ENCODE results near the gene RAB22A. TPM values are rescaled to one million over a fixed set of nuclear protein-coding genes. Genes with fewer than 3 reads are reported as not detected.

Gene RAB22A
- total RNA-seq, 1 donor from 2014 or later: 25.2 TPM

DNA sequence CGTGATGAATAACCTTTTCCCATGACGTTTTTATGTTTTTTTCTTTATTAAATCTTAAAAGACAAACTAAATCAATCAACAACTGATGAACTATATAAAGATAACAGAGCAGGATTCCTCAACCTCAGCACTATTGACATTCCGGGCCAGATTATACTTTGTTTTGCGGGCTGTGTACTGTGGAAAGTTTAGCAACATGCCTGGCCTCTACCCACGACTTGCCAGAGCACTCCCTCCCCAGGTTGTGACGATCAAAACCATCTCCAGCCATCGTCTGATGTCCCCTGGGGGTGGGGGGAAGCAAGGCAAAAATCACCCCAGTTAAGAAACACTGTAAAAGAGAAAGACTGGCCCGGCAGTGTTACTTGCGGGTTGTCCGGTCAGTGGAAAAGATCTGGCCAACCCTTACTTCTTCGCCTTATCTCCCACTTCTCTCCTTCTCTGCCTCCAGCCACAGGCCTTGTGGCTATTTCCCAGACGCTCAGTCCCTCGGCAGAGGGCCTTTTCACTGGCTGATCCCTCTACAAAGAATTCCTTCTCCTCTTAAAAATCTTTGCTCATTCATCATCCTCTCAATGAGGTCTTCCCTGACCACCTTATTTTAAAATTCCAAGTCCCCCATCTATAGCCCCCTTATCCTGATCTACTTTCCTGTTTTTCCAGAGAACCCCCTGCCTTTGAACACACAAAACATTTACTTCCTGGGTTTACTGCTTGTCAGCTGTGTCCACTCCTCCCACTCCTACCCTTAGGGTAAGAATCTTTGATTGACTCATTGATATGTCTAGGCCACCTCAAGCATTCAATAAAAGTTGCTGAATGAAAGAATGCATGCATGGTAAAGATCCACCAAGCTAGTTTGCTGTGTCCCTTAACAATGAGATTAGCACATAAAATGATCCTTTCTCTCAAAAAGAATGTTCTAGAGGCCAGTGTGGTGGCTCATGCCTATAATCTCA, 14.7 kb upstream of the RAB22A start:
- peaks cover 4% of the 10 kb centered on the region for H3K9me3 Mint-ChIP-seq (ENCODE audit: low read depth)
- TF ChIP-seq, protein P1, sequence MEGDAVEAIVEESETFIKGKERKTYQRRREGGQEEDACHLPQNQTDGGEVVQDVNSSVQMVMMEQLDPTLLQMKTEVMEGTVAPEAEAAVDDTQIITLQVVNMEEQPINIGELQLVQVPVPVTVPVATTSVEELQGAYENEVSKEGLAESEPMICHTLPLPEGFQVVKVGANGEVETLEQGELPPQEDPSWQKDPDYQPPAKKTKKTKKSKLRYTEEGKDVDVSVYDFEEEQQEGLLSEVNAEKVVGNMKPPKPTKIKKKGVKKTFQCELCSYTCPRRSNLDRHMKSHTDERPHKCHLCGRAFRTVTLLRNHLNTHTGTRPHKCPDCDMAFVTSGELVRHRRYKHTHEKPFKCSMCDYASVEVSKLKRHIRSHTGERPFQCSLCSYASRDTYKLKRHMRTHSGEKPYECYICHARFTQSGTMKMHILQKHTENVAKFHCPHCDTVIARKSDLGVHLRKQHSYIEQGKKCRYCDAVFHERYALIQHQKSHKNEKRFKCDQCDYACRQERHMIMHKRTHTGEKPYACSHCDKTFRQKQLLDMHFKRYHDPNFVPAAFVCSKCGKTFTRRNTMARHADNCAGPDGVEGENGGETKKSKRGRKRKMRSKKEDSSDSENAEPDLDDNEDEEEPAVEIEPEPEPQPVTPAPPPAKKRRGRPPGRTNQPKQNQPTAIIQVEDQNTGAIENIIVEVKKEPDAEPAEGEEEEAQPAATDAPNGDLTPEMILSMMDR (IDR thresholded peaks at IDR 0.05): no peak
- no peaks in the 10 kb centered on the region for H3K27me3 Mint-ChIP-seq (ENCODE audit: low read depth)
- peaks cover 2% of the 10 kb centered on the region for H3K36me3 Mint-ChIP-seq (ENCODE audit: low read depth)
- no peak overlapping the region for H3K27ac Mint-ChIP-seq (ENCODE audit: unreplicated experiment)
- no peak for DNase-seq (ENCODE audit: low spot score)
- H3K4me3 Mint-ChIP-seq (ENCODE audit: unreplicated experiment): no peak overlapping the region
- peaks cover 2% of the 10 kb centered on the region for H3K4me1 Mint-ChIP-seq (ENCODE audit: low read depth)

DNA sequence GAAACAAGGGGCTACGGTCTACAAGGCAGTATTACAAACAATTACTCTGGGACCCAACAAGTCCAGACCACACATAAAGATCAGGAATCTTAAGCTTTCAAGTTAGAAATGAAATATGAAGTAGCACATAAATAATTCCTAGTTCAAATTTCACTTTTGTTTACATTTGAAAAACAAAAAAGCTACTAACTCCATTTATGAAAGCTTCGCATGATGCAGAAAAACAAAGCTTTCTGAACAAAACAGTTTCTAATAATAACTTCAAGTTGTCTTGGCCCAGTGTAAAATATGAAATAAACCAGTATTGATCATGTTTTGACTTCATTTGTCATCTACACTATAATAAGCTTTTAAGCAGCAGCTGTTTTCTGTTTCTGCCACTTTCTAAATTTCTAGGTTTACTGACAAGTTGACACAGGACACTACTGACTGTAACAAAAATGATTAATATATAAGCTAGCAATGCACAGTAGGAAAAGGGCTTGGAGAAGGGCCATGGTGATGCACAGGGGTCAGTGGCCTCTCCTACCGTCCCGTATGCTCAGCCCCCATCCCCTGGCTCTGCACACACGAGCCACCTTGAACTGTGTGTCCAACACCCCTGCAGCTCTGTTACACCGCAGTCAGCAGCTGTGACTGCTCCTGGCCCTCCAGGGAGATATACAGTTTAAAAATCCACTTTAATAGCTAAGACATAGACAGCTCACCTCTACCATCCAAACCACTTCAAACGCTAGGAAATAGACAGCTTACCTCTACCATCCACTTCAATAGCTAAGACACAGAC, 13.3 kb upstream of the RAB22A start:
- Mint-ChIP-seq H3K36me3 (ENCODE audit: low read depth) (peaks cover 4% of the 10 kb centered on the region), H3K4me1 (ENCODE audit: low read depth) (peaks cover under 1% of the 10 kb centered on the region), H3K4me3 (ENCODE audit: unreplicated experiment) (no peak overlapping the region), H3K27me3 (ENCODE audit: low read depth) (no peaks in the 10 kb centered on the region), H3K9me3 (ENCODE audit: low read depth) (peaks cover 4% of the 10 kb centered on the region), H3K27ac (ENCODE audit: unreplicated experiment) (peak overlapping the region; percentile 9)
- TF ChIP-seq, protein P1 (IDR thresholded peaks at IDR 0.05): no peak
- no peak for DNase-seq (ENCODE audit: low spot score)

DNA sequence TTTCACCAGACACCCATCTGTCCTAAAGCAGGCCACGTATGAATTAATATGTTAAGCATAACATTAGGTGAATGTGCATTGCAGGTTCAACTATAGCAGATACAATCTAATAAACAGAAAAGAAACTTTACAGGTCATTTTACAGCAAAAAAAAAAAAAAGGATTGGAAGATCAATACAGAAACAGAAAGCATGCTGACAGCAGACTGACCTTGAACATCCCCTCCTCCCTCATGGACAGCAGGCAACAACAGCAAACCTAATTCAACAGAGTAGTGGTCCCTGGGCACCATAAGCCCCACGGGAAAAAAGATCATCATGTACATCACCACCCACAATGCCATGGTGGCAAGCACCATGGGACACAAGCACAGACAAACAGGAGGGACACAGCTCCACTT, 12.1 kb upstream of the RAB22A start:
- TF ChIP-seq, protein P1 (IDR thresholded peaks at IDR 0.05): no peak
- Mint-ChIP-seq H3K27ac (ENCODE audit: unreplicated experiment) (no peak overlapping the region), H3K36me3 (ENCODE audit: low read depth) (peaks cover 2% of the 10 kb centered on the region), H3K27me3 (ENCODE audit: low read depth) (no peaks in the 10 kb centered on the region), H3K4me1 (ENCODE audit: low read depth) (no peaks in the 10 kb centered on the region), H3K4me3 (ENCODE audit: unreplicated experiment) (no peak overlapping the region), H3K9me3 (ENCODE audit: low read depth) (no peaks in the 10 kb centered on the region)
- no peak for DNase-seq (ENCODE audit: low spot score)

DNA sequence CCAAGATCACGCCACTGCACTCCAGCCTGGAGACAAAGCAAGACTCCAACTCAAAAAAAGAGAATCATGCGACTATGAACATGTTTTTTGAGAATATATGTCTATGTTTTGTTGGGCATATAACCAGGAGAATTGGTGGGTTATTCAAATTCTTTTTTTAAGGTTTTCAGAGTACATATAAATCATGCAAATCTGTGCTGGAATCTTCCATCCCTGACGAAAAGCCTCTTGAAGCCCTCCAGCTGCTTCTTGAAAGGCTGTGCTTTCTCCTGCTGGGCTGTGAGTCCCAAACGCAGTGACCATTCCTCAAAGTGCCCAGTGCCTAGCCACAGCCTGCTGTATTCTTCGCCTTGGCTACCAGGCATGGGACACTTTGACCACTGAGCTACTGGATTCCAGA, 9.2 kb upstream of the RAB22A start:
- no peaks in the 10 kb centered on the region for H3K27me3 Mint-ChIP-seq (ENCODE audit: low read depth)
- H3K9me3 Mint-ChIP-seq (ENCODE audit: low read depth): no peaks in the 10 kb centered on the region
- H3K4me1 Mint-ChIP-seq (ENCODE audit: low read depth): no peaks in the 10 kb centered on the region
- no peak for DNase-seq (ENCODE audit: low spot score)
- TF ChIP-seq, protein P1 (IDR thresholded peaks at IDR 0.05): no peak
- no peak overlapping the region for H3K4me3 Mint-ChIP-seq (ENCODE audit: unreplicated experiment)
- no peak overlapping the region for H3K27ac Mint-ChIP-seq (ENCODE audit: unreplicated experiment)
- peaks cover 2% of the 10 kb centered on the region for H3K36me3 Mint-ChIP-seq (ENCODE audit: low read depth)

DNA sequence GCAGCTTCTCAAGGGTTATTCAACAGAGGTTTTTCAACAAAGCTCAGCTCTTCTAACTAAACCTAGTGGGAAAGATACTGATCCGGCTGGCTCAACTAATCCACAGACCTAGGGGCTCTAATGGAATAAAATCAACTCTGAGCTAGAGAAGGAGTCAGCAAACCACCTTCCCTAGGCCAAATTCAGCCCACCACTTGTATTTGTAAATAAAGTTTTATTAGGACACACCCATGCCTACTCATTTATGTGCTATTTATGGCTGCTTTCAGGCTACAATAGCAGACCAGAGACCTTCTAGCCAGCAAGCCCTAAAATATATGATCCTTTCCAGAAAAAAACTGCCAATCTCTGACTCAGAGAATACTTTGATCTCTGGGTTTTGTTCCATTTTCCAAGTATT, 6.0 kb upstream of the RAB22A start:
- peaks cover 19% of the 10 kb centered on the region for H3K4me1 Mint-ChIP-seq (ENCODE audit: low read depth)
- H3K4me3 Mint-ChIP-seq (ENCODE audit: unreplicated experiment): no peak overlapping the region
- H3K9me3 Mint-ChIP-seq (ENCODE audit: low read depth): no peaks in the 10 kb centered on the region
- no peak for DNase-seq (ENCODE audit: low spot score)
- peaks cover 3% of the 10 kb centered on the region for H3K36me3 Mint-ChIP-seq (ENCODE audit: low read depth)
- TF ChIP-seq, protein P1 (IDR thresholded peaks at IDR 0.05): no peak
- no peak overlapping the region for H3K27ac Mint-ChIP-seq (ENCODE audit: unreplicated experiment)
- no peaks in the 10 kb centered on the region for H3K27me3 Mint-ChIP-seq (ENCODE audit: low read depth)

Measured in chondrocyte (in vitro differentiated cells).